ENCODE results near the gene MYF5.
"Not testable (repeated sequence)": the region's sequence is repeated elsewhere in the genome, so short reads cannot be mapped to it uniquely, and the experiment has no call there.

MYF5 gene

DNA sequence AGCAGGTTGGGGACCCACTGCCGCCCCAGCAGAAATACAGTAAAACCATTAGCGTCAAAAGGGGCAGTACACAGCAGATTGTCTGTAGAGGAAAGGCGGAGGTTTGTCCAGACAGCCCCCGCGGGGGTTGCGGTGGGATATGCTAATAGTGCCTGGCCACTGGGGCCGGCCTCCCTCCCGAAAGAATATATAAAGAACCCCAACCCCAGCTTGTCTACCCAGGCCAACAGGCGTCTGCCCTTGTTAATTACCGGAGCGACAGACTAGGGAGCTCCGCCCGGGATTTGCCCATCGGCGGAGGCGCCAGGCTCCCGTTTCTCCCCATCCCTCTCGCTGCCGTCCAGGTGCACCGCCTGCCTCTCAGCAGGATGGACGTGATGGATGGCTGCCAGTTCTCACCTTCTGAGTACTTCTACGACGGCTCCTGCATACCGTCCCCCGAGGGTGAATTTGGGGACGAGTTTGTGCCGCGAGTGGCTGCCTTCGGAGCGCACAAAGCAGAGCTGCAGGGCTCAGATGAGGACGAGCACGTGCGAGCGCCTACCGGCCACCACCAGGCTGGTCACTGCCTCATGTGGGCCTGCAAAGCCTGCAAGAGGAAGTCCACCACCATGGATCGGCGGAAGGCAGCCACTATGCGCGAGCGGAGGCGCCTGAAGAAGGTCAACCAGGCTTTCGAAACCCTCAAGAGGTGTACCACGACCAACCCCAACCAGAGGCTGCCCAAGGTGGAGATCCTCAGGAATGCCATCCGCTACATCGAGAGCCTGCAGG is at the start of gene MYF5:
TSS of gene MYF5 (plus strand) at position 217 of the 774 bp plus-strand sequence. CDS start at position 369, 152 bp downstream.
- DNase-seq: no peak

DNA sequence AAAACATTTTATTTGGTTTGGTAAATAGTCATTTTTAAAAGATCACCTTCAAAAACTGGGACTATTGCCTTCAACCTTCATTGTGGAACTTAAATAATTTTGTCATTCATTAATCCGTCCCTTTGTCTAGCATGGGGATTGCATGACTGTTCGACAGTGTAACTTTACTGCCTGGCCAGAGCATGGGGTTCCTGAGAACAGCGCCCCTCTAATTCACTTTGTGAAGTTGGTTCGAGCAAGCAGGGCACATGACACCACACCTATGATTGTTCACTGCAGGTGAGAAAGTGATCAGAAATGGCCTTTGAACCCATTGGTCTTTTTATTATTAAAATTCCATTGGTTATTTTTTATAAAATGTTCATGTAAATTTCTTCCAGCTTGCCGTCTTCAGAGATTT is 46.5 kb upstream of the MYF5 start:
- DNase-seq: no peak

- DNase-seq: not testable (repeated sequence)
These were observed 40.6 kb upstream of the MYF5 start for GRCh38 chr12:80676042-80676636.

GRCh38 chr12:80676856-80677255 is 39.9 kb upstream of the MYF5 start:
- DNase-seq: no peak

- DNase-seq: no peak
These were observed 38.7 kb upstream of the MYF5 start for GRCh38 chr12:80677994-80678393.

- no peak for DNase-seq
These were observed 37.2 kb upstream of the MYF5 start for GRCh38 chr12:80679346-80680131.

- no peak for DNase-seq
These were observed 35.4 kb upstream of the MYF5 start for GRCh38 chr12:80681287-80681686.

GRCh38 chr12:80681786-80682185 is 34.9 kb upstream of the MYF5 start:
- DNase-seq: no peak

DNA sequence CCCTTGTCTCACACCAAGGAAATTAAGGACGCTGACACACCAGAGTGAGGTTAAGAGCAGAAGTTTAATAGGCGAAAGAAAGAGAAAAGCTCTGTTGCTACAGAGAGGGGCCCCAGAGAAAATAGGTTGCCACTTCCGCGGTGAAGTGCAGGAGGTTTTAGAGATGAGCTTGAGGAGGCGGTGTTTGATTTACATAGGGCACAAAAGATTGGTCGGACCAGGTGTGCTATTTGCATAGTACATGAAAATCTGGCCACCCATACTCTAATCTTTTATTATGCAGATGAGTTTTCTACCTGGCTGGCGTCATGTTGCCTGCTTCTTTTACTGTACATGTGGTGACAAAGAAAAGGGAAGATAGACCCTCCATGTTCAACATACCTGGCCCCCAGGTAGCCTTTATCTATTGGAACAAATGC is 32.6 kb upstream of the MYF5 start:
- no peak for DNase-seq

GRCh38 chr12:80690090-80690489 is 26.6 kb upstream of the MYF5 start:
- no peak for DNase-seq

DNA sequence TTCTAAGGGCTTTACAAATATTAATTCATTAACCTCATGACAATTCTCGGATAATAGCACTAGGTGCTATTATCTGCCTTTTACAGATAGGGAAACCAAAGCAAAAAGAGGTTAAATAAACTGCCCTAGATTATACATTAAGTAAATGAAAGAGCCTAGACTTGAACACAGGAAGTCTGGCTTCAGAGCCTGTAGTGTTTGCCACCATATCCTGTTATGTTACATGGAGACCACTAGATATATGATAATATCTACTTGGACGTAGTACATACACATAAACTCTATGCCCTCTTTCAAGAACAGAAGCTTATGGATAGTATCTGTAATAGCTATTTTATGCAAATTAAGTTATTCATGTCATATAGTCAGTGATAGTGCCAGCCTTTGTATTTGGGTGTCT is 26.2 kb upstream of the MYF5 start:
- DNase-seq: no peak

- no peak for DNase-seq
These were observed 24.6 kb upstream of the MYF5 start for GRCh38 chr12:80692114-80692513.

DNA sequence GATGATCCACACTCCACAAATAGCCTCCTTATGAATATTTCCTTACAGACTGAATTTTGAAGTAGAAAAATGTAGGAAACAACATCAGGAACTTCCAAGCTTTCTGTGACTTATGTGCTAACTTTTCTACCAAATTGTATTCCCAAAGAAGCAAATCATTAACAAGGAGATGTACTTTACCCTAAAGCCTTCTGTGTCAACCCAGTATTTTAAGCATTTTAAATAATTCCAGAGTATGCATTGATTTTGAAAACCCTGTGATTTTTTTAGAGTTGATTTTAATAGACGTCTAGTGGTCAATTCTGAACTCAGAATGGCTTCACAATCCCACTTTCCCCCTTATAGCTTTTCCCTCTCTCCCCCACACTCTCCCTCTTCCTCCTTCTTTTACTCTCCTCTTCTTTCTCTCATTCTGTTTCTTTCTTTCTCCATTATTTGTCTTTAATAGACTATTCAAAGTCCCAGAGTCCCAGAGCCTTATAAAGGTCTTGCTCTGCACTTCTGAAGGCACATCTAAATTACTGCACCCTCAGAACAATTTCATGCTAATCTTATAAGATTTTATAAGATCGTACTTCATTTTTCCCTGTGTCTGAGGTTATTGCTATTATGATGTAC is 19.3 kb upstream of the MYF5 start:
- DNase-seq: no peak

DNA sequence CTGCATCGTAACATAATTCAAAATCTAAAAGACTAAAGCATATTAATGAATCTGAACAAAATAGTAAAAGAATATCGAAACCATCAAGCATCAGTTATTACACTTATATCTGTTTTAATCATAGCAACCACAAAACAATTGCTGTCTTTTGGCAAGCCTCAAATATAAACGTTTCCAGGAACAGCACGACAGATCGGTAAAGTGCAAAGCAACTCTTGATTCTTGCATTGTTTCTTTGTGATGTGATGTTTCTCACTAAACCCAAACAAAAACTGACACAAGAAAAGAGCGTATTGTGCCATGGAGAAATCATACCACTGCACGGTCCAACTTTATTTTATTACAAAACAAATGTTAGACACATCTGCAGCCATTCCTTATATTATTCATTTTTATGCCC is 18.5 kb upstream of the MYF5 start:
- no peak for DNase-seq

DNA sequence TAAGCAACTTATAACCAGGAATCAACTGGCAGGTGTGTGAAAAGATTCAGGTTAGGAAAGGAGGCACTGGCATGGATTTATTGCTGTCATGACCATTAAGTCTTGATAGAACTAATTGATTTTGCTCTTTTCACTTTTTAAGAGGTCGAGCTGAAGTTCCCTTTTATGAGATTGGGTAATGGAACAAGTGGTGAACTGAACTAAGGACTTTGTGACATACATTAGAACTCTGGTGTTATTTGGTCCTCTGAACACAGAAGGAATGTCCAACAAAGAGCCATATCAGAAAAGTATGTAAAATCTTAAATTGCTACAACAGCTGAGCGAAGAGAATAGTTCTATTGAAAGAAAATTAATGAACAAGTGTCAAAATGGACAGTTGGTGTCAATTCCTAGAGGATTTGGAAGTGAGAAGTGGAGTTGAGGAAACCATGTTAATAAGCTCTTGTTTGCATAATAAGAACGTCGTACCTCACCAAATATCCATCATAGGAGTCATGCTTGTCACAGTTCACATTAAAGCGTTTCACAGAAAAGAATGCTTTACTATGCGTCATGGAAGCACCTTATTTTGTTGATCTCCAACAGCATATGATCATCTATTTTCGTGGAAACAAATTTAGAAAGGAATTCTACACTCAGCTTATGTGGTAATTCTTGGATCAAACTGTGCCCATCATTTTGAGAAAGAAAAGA is 17.7 kb upstream of the MYF5 start:
- DNase-seq: no peak

DNA sequence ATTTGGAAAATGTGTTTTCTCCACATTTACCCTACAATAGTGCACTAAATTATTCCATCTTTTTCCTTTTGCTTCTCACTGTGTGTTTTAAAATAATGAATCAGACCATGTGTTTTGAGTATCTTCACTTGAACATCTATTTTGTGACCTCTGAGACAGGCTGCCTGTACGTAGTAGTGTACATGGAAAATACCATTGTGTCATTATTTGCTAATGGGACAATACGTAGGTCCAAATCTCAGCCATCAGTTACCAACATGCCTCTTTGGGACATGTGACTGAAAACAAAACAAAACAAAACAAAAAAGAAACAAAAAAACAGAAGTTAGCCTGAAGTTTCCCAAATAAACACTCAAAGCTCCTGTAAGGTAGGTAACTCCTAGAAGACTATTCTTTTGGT is 16.4 kb upstream of the MYF5 start:
- DNase-seq: no peak

DNA sequence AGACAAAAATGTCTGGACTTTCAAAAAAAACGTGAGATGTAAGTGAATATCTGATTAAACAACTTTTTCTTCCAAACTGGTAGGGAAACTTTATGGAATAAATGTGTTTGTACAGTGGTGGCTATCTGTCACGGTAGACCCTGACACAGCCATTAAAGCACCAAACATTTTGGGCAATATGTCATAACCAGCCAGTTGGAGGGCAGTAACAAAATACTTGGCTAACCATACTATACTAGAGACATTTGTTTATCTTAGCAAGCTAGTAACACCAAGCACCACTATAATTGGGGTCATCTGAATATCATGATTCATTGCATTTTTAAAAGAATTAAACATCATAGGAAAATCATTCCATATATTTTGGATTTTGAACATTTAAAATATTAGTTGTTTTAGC is 15.3 kb upstream of the MYF5 start:
- no peak for DNase-seq

DNA sequence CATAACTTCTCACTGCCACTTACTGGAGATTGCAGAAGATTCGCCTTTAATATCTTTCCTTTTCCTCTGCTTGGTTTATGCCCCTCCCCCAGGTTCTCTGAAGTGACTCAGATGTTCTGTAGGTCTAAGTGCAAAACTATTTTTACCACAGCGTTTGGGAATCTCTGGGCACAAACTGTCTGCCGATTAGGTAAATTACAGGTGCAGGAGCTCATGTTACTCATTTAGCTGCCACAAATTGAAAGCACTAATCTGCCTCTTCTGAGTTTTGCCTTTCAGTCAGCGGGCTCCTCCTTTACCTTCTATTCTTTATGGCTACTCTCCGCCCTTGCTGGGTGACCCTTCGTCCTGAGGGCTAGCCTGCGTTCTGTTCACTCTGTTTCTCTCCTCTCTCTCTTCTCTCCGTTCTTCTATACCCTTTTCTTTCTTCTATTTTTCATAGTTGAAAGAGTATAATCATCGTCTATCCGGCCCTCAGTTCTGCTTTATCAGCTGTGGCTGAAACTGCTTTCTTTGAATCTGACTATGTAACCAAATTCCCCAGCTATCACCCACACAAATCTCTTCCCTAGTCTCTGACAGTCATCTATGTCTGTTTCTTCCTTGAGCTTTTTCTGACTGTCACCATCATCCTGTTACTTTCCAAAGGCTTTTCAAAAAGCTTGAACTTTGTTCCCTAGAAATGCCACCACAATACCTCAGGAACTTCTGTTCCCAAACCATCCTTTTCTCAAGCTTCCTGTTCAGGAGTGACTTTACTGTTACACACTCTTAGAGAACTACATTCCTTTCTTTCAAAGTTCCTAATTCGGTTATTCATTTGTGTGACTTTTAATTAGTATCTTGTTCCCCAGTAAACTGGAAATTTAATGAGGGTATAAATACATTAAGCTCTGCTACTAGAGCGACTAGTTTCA is 13.6 kb upstream of the MYF5 start:
- peak; percentile 70 for DNase-seq

- DNase-seq: no peak
These were observed 12.3 kb upstream of the MYF5 start for GRCh38 chr12:80704420-80704819.

- no peak for DNase-seq
These were observed 9.4 kb upstream of the MYF5 start, which contains the start of gene MYF6 for GRCh38 chr12:80707126-80707829. MYF6 (plus strand) TSS chr12:80707634; CDS start chr12:80707720, 86 bp downstream.

DNA sequence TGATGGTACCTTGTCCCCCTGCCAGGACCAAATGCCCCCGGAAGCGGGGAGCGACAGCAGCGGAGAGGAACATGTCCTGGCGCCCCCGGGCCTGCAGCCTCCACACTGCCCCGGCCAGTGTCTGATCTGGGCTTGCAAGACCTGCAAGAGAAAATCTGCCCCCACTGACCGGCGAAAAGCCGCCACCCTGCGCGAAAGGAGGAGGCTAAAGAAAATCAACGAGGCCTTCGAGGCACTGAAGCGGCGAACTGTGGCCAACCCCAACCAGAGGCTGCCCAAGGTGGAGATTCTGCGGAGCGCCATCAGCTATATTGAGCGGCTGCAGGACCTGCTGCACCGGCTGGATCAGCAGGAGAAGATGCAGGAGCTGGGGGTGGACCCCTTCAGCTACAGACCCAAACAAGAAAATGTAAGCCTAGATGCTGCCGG is 8.9 kb upstream of the MYF5 start:
- no peak for DNase-seq

Measured in NCI-H226 (cell line).